ENCODE results near the gene TSPAN1.

DNA sequence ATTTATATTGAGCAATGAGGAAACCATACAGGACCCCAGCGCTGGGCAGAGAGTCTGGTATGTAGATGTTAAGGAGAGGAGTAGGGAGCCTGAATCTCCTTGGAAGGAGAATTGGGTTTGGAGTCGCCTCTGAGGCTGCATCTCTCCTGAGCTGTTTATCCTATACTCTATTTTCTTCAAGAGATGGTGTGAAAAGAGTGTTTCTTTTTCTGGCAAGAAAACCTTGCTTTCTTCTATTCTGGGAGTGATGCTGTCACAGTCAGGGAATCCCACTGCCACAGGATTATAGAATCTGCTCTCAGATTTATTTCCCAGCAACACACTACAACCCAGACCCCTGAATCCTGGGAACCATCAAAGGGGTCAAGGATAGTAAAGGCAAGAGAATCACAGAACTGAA, 31.5 kb downstream of the TSPAN1 start:
- no peak for TF ChIP-seq CTCF (IDR thresholded peaks at IDR 0.05)
- TF ChIP-seq EP300 (IDR thresholded peaks at IDR 0.05), result no peak
- no peak for TF ChIP-seq POLR2A (IDR thresholded peaks at IDR 0.05; ENCODE audit: low read depth)
- no peak for TF ChIP-seq POLR2AphosphoS5 (IDR thresholded peaks at IDR 0.05)
